ENCODE results near the gene RARB. TPM values are rescaled to one million over a fixed set of nuclear protein-coding genes. Genes with fewer than 3 reads are reported as not detected.

RARB gene
- total RNA-seq = under 0.01 and 2.6 TPM in 2 replicates

GRCh38 chr3:25427942-25428788, at the start of gene RARB:
RARB (plus strand) TSS chr3:25428263; CDS start chr3:25428732, 469 bp downstream.

Other genes with a start within 250 kb of the RARB start
- 47.8 and 80.8 TPM in 2 replicates for gene TOP2B, start 236.6 kb downstream of the RARB start, total RNA-seq

All from nasal cavity respiratory epithelium epithelial cell of viscerocranial mucosa (primary cell).